Measurements from ENCODE around the gene GDPD5. TPM values are rescaled to one million over a fixed set of nuclear protein-coding genes. Genes with fewer than 3 reads are reported as not detected.

GDPD5 gene
- total and polyA plus RNA-seq, 9 of the 15 experiments (the other 6 are each of a cell fraction or from before 2014, with no cell fraction given) = 0.32 to 27.3 (median 8.0) TPM

DNA sequence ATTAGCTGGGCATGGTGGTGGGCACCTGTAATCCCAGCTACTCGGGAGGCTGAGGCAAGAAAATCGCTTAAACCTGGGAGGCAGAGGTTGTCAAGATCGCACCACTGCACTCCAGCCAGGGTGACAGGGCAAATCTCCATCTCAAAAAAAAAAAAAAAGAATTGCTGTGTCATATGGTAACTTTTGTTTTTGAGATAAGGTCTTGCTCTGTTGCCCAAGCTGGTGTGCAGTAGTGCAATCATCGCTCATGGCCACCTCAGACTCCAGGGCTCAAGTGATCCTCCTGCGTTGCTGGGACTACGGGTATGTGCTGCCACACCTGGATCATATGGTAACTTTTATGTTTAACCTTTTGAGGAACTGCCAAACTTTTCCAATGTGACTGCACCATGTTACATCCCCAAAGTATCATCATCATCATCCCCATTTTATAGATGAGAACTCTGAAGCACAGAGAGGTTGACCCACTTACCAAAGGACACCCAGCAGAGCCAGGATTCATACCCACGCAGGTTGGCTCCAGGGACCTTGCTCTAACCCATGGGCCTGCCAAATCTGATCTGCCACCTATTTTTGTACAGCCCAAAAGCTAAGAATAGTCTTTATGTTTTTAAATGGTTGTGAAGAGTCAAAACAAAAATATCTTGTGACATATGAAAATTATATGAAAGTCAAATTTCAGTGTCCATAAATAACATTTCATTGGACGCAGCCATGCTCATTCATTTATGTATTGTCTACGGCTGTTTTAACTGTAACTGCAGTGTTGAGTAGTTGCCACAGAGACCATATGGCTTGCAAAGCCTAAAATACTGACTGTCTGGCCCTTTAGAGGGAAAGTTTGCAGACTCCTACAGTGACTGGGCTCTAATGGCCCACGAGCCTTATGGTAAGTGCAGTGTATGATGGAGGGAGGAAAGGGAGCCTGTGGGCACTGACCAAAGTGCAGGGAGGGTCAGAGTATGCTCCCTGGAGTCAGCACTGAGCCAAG is 45.3 kb downstream of the GDPD5 start (continued):
- TF ChIP-seq ZNF239 (CRISPR knock-in tag; IDR thresholded peaks at IDR 0.05) (no peak), ZNF764 (CRISPR knock-in tag; IDR thresholded peaks at IDR 0.05; ENCODE audit: low read depth) (no peak), USF1 (CRISPR knock-in tag; IDR thresholded peaks at IDR 0.05) (no peak), JUND (IDR thresholded peaks at IDR 0.05; ENCODE audit: borderline replicate concordance, low read depth, low read length) (peak; percentile 71), JUND (tag; IDR thresholded peaks at IDR 0.05; ENCODE audit: borderline replicate concordance, low read depth, low read length) (peak; percentile 71; the same call in 2 of the 3 replicates), TEAD2 (tag; IDR thresholded peaks at IDR 0.05) (no peak), ZBTB43 (CRISPR knock-in tag; IDR thresholded peaks at IDR 0.05) (peak; percentile 72; the same call in 1 of the 2 replicates), SIN3A (IDR thresholded peaks at IDR 0.05; ENCODE audit: borderline replicate concordance in 2 of 2, control insufficient read depth in 1 of 2, low read depth in 2 of 2, low read length in 2 of 2) (no peak), DMBX1 (CRISPR knock-in tag; IDR thresholded peaks at IDR 0.05; ENCODE audit: borderline replicate concordance) (no peak), CREB3 (tag; conservative IDR thresholded peaks at IDR 0.05; ENCODE audit: low read depth) (no peak; the same call in none of the 2 replicates), ATF7 (IDR thresholded peaks at IDR 0.05) (peak; percentile 82), DIDO1 (tag; IDR thresholded peaks at IDR 0.05; ENCODE audit: low read depth) (no peak), GATA2 (CRISPR knock-in tag; IDR thresholded peaks at IDR 0.05) (peak; percentile 79), SMARCA4 (IDR thresholded peaks at IDR 0.05) (peak; percentile 94), AFF4 (CRISPR knock-in tag; IDR thresholded peaks at IDR 0.05) (peak; percentile 55; the same call in 1 of the 2 replicates), MECOM (CRISPR knock-in tag; IDR thresholded peaks at IDR 0.05) (peak; percentile 36; the same call in 1 of the 2 replicates), BHLHE40 (IDR thresholded peaks at IDR 0.05; ENCODE audit: low read length) (peak; percentile 50)
- TF ChIP-seq, protein P1, sequence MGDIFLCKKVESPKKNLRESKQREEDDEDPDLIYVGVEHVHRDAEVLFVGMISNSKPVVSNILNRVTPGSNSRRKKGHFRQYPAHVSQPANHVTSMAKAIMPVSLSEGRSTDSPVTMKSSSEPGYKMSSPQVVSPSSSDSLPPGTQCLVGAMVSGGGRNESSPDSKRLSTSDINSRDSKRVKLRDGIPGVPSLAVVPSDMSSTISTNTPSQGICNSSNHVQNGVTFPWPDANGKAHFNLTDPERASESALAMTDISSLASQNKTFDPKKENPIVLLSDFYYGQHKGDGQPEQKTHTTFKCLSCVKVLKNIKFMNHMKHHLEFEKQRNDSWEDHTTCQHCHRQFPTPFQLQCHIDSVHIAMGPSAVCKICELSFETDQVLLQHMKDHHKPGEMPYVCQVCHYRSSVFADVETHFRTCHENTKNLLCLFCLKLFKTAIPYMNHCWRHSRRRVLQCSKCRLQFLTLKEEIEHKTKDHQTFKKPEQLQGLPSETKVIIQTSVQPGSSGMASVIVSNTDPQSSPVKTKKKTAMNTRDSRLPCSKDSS (IDR thresholded peaks at IDR 0.05; ENCODE audit: low read depth, partially characterized antibody) = no peak
